Fibroblast of gingiva (primary cell): ENCODE results near the gene DOC2A.

Source experiments
- DNase-seq: peaks from one replicate; pipeline ENCODE4 v3.0.0-alpha.2; 2011; ENCODE audit warnings: low read depth

The DOC2A gene

DNA sequence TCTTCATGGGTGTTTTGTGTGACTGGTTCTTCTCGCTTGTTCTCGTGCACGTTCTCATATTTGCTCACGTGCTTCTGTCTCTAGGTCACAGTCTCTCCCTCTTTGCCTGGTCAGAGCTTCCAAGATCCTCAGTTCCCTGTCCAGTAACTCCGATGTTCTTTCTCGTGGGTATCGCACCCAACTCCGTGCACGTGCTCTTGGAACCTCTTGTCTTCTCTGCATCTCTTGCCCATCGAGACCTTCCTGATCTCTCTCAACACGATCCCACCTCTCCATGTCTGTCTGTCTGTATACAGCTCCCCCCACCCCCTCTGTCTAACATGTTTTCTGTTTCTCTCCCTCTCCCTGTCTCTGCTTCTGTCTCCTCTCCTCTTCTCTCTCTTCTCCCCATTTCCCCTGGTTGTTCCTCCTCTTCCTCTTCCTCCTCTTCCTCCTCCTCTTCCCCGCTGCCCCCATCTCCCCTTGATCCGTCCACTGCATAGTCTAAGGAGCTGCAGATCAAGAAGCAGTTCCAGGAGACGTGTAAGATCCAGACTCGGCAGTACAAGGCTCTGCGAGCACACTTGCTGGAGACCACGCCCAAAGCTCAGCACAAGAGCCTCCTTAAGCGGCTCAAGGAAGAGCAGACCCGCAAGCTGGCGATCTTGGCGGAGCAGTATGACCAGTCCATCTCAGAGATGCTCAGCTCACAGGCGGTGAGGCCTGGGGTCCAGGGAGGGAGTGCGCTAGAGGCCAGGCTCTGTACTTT, 21.5 kb downstream of the DOC2A start:
- DNase-seq, result no peak

DNA sequence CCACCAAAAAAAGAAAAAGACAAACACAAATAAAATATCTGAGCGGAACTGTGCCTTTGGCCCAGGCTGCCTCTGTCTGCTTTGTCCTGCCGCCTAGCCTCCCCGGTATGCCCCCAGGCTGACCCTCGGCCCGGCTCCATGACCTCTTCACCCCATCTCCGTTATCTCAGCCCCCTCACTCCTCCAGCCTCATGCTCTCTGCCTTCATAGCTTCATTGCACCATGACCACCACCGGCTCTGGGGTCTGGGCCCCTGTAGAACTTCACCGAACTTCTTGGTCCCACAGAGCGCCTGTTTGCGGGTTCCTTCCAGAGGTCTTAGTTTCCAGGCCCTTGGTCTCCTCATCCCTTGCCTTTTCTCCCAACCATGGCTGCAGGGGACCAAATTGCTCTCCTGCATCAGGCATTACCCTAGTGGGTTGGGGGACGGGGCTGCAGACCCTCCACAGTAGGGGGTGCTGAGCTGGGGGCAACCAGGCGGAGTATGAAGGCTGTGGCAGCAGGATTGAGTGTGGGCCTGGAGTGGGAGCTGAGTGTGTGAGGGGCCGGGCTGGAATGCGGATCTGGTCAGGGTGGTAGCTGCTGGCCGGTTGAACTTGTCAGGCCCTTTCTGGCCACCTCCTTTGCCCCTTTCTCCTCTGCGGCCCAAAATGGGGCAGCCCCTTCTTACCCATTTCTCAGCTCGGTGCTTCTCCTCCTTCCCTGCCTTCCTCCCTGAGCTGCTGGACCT, 22.3 kb downstream of the DOC2A start:
- DNase-seq, result no peak

DNA sequence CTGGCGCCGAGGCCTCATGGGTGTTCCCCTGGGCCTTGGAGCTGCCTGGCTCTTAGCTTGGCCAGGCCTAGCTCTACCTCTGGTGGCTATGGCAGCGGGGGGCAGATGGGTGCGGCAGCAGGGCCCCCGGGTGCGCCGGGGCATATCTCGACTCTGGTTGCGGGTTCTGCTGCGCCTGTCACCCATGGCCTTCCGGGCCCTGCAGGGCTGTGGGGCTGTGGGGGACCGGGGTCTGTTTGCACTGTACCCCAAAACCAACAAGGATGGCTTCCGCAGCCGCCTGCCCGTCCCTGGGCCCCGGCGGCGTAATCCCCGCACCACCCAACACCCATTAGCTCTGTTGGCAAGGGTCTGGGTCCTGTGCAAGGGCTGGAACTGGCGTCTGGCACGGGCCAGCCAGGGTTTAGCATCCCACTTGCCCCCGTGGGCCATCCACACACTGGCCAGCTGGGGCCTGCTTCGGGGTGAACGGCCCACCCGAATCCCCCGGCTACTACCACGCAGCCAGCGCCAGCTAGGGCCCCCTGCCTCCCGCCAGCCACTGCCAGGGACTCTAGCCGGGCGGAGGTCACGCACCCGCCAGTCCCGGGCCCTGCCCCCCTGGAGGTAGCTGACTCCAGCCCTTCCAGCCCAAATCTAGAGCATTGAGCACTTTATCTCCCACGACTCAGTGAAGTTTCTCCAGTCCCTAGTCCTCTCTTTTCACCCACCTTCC, 23.3 kb downstream of the DOC2A start:
- no peak for DNase-seq

DNA sequence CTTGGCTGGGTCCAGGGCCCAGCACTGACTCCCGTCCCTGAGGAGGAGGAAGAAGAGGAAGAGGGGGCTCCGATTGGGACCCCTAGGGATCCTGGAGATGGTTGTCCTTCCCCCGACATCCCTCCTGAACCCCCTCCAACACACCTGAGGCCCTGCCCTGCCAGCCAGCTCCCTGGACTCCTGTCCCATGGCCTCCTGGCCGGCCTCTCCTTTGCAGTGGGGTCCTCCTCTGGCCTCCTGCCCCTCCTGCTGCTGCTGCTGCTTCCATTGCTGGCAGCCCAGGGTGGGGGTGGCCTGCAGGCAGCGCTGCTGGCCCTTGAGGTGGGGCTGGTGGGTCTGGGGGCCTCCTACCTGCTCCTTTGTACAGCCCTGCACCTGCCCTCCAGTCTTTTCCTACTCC, 23.9 kb downstream of the DOC2A start:
- DNase-seq, result no peak

DNA sequence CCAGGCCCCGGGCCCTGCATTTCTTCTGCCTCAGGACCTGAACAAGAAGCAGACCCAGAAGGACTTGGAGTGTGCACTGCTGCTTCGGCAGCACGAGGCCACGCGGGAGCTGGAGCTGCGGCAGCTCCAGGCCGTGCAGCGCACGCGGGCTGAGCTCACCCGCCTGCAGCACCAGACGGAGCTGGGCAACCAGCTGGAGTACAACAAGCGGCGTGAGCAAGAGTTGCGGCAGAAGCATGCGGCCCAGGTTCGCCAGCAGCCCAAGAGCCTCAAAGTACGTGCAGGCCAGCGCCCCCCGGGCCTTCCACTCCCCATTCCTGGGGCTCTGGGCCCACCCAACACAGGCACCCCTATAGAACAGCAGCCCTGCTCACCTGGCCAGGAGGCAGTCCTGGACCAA, 24.6 kb downstream of the DOC2A start:
- DNase-seq, result no peak

DNA sequence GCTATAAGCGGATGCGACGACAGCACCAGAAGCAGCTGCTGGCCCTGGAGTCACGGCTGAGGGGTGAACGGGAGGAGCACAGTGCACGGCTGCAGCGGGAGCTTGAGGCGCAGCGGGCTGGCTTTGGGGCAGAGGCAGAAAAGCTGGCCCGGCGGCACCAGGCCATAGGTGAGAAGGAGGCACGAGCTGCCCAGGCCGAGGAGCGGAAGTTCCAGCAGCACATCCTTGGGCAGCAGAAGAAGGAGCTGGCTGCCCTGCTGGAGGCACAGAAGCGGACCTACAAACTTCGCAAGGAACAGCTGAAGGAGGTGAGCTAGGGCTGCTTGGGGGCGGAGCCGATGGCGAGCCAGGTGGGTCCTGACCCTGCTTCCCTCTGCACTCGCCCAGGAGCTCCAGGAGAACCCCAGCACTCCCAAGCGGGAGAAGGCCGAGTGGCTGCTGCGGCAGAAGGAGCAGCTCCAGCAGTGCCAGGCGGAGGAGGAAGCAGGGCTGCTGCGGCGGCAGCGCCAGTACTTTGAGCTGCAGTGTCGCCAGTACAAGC, 25.5 kb downstream of the DOC2A start:
- no peak for DNase-seq

DNA sequence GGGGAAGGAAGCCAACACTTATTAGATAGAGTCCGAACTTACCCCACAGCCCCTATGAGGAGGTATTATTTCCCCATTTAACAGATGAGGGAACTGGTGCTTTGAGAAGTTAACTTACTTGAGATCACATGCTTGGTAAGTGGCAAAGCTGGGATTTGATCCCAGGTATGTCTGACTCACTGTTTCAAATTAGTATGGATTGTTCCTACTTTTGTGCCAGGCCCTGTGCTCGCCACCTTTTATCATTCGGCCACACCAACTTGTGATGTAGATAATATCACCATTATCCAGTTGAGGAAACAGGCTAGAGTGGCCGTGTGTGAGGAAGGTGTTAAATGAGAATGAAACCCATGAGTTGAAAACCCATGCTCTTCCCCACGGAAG, 26.1 kb downstream of the DOC2A start:
- DNase-seq, result no peak

DNA sequence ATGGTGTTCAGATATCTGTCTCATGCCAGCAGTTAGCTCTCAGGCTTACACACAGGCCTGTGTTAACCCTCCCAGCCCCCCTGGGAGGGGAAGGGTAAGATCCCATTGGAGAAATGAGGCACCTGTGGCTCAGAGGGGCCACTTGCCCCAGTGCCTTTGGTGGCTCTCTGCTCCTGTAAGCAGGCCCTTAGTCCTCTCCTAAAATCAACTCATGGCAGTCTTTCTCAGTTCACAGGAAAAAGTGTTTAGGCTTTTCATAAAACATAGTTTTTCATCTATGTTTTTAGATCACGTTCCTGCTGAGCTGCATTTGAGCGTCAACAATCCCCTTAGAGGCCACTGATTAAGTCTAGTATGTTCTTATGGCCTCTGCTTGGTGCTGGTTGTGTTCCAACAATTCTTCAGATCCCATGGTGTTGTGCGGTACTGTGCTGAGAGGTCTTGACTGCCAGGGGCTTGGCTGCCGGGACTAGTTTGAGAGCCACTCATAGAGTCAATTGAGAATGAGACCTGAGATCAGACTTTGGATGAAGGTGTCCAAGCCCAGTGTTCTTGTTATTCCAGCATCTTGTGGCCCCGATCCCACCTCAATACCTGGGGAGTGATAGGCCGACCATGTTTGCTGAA, 26.6 kb downstream of the DOC2A start:
- no peak for DNase-seq

DNA sequence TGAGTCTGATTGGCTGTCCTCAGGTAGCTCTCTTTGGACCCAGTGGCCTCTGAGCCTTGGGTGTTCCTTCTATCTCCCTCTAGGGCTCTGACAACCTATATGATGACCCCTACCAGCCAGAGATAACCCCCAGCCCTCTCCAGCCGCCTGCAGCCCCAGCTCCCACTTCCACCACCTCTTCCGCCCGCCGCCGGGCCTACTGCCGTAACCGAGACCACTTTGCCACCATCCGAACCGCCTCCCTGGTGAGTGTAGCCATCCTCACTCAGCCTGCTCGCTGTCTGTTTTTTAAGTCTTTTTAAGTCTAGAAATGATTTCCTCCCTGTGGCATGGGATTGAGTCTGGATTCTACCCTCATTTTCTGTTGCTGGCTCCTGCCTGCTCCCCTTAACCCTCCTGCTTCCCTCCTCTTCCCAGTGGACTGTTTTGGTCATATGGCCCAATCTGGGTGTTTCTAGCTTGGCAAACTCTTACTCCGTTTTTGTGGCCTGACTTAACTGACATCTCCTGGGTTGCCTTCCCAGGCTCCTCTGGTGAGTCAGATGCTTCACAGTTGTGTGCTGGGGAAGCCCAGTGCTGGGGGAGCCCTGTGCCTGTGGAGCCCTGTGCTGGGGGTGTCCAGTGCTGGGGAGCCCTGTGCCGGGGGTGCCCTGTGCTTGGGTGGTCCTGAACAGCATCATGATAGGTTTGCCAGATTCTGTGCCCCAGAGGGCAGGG, 27.2 kb downstream of the DOC2A start:
- DNase-seq, result no peak

DNA sequence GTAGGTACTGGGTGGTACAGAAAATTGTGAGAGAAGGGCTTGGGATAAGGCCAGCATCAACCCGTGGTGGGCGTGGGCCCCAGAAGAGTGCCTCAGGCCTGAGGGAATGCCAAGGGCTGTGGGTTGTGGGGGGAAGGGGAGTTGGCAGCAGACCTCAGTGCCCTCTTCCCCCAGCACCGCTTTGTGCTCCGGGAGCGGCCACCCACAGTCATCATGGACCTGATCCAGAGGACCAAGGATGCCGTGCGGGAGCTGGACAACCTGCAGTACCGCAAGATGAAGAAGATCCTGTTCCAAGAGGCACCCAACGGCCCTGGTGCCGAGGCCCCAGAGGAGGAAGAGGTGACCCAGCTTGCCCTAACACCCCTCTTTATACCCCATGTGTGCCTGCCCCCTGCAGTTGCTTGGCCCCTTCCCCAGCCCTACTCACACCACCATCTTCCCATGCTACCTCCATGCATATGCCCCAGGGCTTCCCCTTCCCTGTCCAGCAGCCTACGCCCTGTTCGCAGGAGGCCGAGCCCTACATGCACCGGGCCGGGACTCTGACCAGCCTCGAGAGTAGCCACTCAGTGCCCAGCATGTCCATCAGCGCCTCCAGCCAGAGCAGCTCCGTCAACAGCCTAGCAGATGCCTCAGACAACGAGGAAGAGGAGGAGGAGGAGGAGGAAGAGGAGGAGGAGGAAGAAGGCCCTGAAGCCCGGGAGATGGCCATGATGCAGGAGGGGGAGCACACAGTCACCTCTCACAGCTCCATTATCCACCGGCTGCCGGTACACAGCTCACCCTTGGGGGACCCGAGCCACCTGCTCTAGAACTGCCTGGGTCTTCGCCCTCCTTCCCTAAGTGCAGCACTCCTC, 28.0 kb downstream of the DOC2A start:
- no peak for DNase-seq

DNA sequence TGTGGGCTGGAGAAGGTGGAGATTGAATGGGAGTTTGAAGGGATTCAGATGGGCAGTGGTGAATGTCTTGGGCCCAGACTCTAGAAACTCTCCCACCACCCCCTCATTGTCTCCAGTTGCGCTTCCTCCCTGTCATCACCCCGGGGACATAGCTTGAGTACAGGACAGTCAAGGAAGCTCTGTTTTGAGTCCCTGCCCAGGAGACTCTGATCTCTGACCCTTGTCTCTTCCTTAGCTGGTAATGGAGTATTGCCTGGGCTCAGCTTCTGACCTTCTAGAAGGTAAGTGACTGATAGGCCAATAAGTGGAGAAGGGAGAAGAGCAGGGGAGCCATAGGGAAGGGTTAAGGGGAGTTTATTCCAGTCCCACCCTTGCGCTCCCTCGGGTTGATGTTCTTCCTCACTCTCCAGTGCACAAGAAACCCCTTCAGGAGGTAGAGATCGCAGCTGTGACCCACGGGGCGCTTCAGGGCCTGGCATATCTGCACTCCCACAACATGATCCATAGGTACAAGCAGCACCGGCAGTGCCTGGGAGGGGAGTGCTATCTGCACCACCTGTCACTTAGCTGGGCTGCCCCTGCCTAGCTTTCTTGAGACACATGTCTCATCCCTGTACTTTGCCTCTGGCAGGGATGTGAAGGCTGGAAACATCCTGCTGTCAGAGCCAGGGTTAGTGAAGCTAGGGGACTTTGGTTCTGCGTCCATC, 32.1 kb downstream of the DOC2A start:
- DNase-seq, result no peak

DNA sequence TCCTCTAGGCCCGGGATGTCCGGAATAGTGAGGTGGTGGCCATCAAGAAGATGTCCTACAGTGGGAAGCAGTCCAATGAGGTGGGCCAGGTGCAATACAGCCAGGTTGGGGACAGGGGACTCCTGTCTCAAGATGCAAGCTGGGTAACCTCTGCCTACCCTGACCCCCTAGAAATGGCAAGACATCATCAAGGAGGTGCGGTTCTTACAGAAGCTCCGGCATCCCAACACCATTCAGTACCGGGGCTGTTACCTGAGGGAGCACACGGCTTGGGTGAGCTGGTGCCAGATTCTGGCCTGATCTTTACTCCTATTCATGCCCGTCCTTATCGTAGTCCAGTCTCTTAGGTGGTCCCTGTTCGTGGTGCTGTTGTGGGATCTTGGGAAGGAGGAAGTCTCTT, 32.7 kb downstream of the DOC2A start:
- no peak for DNase-seq

DNA sequence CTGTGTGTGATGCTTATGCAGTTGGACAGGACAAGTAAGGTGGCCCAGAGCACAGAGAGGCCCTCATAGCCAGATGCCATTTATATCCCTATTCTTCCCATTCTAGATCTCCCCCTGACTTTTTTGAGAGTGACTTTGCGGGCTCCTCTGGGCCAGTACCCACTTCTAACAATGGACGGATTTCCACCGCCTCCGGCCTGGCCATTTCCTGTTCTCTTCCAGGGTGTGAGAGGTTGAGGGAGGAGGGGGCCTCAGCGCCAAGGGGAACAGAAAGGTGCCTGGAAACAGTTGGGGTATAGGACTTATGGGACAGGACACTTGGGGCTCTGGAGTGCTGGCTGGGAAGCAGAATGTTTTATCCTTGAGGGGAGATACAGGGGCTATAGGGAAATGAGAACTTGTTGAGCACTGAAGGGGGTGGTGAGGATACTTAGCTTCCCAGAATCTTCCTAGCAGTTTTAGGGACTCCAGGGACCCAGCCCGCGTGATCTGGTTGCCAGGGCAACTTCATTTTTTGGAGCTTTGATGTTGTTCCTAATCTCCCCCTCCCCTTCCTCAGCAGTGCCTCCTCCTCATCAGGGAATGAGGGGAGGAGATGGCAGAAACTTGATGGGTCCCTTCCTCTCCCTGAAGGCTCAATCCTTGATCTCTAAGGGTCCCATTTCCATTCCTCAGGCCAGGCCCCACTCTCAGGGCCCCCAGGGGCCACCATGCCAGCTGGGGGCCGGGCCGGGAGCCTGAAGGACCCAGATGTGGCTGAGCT, 33.6 kb downstream of the DOC2A start:
- no peak for DNase-seq

DNA sequence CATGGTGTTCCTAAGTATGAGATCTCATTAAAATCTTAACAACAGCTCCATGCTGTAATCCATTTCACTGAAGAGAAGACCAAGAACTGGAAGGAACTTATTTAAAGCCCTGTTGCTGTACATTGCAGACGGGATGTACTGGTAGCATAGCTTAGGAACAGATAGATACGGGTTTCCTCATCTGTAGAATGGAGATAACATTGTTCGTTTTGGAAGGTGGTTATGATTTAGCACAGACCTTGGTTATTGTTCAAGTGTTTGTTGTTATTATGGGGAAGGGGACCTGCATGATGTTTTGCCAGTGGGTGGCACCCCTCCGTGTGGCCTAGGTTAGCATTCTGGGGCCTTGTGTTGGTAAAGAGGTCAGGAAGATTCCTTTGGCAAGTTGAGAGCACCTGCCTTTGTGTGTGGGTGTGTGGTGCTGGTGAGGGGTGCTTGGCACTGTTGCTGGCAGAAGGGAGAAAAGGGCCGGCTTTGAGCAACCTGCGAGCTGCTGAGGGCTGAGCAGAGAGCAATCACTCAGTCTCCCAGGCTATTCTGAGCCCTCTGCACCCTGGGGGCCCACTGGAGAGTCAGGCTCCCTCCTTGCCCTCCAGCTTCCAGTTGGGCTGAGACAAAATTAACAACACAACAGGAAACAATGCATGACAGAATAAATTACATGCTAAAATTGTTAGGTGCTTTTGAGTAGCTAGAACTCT, 34.9 kb downstream of the DOC2A start:
- no peak for DNase-seq

DNA sequence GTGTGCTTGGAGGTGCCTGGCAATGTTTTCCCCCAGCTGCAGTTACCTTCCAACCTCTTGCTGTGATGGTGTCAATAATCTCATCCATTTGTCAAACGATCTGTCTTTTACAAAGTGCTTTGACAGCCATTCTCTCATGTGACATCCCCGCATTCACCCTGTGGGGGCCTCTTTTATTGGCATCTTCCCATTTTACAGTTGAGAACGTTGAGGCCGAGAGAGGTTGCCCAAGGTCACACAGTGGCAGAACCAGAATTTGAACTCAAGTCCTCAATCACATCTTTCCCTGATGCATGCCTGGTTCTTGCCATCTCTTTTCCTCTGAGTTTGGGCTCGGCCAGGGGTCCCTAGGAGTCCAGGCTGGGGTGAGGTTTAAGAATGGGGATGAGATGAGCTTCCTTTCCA, 35.7 kb downstream of the DOC2A start:
- DNase-seq, result no peak

DNA sequence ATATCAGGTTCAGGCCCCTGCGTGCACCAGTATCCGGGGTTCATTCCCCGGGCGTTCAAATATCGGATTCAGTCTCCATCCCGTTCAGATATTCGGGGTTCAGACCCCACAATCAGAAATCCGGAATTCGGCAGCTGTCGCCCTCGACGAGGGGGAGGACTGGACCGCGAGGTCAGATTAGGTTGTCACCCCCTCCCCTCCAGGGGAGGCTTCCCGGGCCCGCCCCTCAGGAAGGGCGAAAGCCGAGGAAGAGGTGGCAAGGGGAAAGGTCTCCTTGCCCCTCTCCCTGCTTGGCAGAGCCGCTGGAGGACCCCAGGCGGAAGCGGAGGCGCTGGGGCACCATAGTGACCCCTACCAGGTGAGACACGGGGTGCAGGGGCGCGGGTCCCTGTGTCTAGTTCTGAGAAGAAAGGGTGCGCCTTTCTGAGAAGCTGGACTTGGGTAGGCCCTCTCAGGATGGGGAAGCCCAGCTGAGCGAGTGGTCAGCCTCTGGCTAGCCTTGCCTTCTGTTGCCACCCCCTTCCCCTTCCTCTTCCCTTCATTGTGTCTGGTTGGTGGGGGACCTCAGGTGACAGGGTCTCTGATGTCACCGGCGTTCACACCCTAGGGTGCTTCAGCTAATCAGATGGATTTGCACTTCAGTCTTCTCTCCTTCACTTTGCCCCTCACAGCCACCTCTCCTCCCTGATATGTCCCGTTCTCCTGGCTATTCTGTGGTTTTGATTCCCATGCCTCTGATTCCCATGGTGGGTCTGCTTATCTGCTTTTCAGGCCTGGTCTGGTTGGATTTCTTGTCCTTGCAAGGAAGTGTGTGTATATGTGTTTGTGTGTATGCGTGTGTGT, 36.3 kb downstream of the DOC2A start:
- DNase-seq, result no peak

DNA sequence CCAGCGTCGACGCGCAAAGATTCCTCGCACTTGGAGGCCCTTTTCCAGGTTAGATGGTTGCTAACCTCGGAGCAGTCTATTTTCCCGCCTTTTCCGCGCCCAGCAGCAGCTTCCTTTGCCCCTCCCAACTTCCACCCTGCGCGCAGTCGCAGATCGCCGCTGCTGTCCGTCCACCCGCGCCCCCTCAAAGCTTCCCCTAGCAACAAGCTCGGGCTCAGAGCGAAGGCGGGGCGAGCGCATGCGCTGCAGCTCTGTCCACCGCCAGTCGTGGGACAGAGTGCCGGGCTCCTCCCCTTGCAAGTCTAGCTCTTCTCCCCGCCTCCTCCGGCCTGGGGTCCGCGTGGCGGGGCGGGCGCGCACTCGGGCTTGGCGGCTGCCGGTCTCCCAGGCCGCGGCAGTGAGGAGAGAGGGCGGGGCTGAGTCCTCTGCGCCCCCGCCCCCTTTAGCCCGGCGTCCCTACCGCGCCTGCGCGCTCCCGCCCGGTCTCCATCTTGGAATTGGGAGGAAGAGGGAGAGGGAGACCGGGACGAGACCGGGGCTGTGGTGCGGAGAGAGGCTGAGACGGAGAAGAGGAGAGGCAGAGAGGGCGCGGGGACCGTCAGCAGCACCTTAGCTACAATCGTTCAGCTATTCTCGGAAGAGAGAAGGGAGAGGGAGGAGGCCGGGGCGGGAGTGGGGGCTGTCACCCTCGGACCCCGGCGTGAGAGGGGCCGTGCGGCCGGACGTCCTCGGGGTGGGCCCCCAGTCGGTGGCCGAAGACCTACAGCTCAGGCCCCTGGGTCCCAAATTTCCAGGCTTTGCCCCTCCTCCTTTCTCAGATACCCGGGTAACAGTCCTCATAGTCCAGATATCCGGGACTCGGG, 37.2 kb downstream of the DOC2A start, which contains the start of gene TAOK2:
Gene TAOK2, plus strand, starts transcription at position 485 of the 863 bp plus-strand sequence. CDS start 3,905 bp downstream, outside the sequence.
- peak; percentile 99 for DNase-seq
